Measurements from ENCODE around the gene UPP2.

Gene UPP2

GRCh38 chr2:158142568-158143332 lies 41.1 kb downstream of the UPP2 start:
- DNase-seq = no peak

GRCh38 chr2:158143703-158144360 lies 42.2 kb downstream of the UPP2 start:
- no peak for DNase-seq

GRCh38 chr2:158144914-158145625 lies 43.4 kb downstream of the UPP2 start:
- DNase-seq = no peak

GRCh38 chr2:158153270-158154015 lies 51.8 kb downstream of the UPP2 start:
- no peak for DNase-seq

- DNase-seq = no peak
These were observed 52.9 kb downstream of the UPP2 start for GRCh38 chr2:158154596-158154995.

- DNase-seq = no peak
These were observed 71.0 kb downstream of the UPP2 start for GRCh38 chr2:158172719-158173118.

GRCh38 chr2:158174495-158174894 lies 72.8 kb downstream of the UPP2 start:
- DNase-seq = no peak

- DNase-seq = no peak
These were observed 73.3 kb downstream of the UPP2 start for GRCh38 chr2:158174956-158175355.

GRCh38 chr2:158178646-158179045 lies 77.0 kb downstream of the UPP2 start:
- DNase-seq = no peak

GRCh38 chr2:158179660-158180059 lies 78.0 kb downstream of the UPP2 start:
- no peak for DNase-seq

GRCh38 chr2:158181171-158181570 lies 79.5 kb downstream of the UPP2 start:
- no peak for DNase-seq

- no peak for DNase-seq
These were observed 81.1 kb downstream of the UPP2 start for GRCh38 chr2:158182676-158183295.

GRCh38 chr2:158184001-158184400 lies 82.3 kb downstream of the UPP2 start:
- DNase-seq = no peak

- no peak for DNase-seq
These were observed 83.1 kb downstream of the UPP2 start for GRCh38 chr2:158184556-158185343.

Measured in NCI-H526 treated with DMSO at 0.1 percent for 48 hours (cell line).